Esophagus muscularis mucosa (tissue), 4 donors: Measurements from ENCODE around the gene ZRANB3. TPM values are rescaled to one million over a fixed set of nuclear protein-coding genes. Genes with fewer than 3 reads are reported as not detected.

Source experiments
- DNase-seq: peaks from one replicate; pipeline ENCODE4 v3.0.0-alpha.2; 2017; ENCODE audit errors: extremely low spot score
- H3K27ac ChIP-seq, 4 donors: fragments of 200-600 bp; sonication (generic); replicated peaks in 1 of 4; 1 replicate in 3 of 4; 2 replicates in 1 of 4; pipeline ENCODE4 v1.5.1; 2016 to 2019; ENCODE audit warnings: mild to moderate bottlenecking in 1 of 4
- H3K27me3 ChIP-seq, 4 donors: fragments of 200-600 bp; sonication (generic); one replicate each; pipeline versions ENCODE4 v1.5.1 to v1.6.0; 2016 to 2019
- H3K36me3 ChIP-seq, 4 donors: fragments of 200-600 bp; sonication (generic); one replicate each; pipeline ENCODE4 v1.5.1; 2016 to 2019
- H3K4me1 ChIP-seq, 4 donors: fragments of 200-600 bp; sonication (generic); one replicate each; pipeline ENCODE4 v1.5.1; 2016 to 2019
- H3K4me3 ChIP-seq, 4 donors: fragments of 200-600 bp; sonication (generic); 1 replicate in 2 of 4; 2 replicates in 2 of 4; pipeline ENCODE4 v1.5.1; 2016 to 2019; ENCODE audit warnings: mild to moderate bottlenecking in 4 of 4, moderate library complexity in 1 of 4
- H3K9me3 ChIP-seq, 4 donors: fragments of 200-600 bp; sonication (generic); 1 replicate in 3 of 4; 2 replicates in 1 of 4; pipeline ENCODE4 v1.5.1; 2016 to 2019
- EP300 ChIP-seq: sonication (generic); formaldehyde crosslinking; IDR thresholded peaks from one replicate; pipeline ENCODE4 v1.6.1; 2017; ENCODE audit warnings: antibody characterized with exemption
- POLR2A ChIP-seq: fragments of 450-650 bp; IDR thresholded peaks from one replicate; pipeline ENCODE4 v1.6.1; 2017; ENCODE audit warnings: antibody characterized with exemption, moderate library complexity, mild to moderate bottlenecking, low read depth
- POLR2AphosphoS5 ChIP-seq, 2 donors: sonication (generic); formaldehyde crosslinking; IDR thresholded peaks; one replicate each; pipeline ENCODE4 v1.6.1; 2017; ENCODE audit warnings: antibody characterized with exemption in 2 of 2
- WGBS: methylation state at CpG from one replicate; pipeline ENCODE4 v1.1.5; 2018; 5-methylcytosine and 5-hydroxymethylcytosine counted together
- intact Hi-C: fragments of 100-400 bp; cut with DNase I; formaldehyde crosslinking; loops from one replicate; pipeline ENCODE4 v1.15.1; 2023
- total RNA-seq, 4 donors: library from RNA; depleted of rRNA; stranded (reverse); fragments of >200 nt; gene quantifications; one replicate each; pipeline versions ENCODE4 v1.1.0 to v1.2.1, GENCODE V29; 2016
- TF ChIP-seq, protein P1 (sequence below), 3 experiments: fragments of 200-600 bp in 2 of 3; fragments of 450-650 bp in 1 of 3; sonication (generic) in 2 of 3; IDR thresholded peaks; one replicate each; pipeline ENCODE4 v1.5.1; 2017 to 2019; ENCODE audit warnings: antibody characterized with exemption in 3 of 3, mild to moderate bottlenecking in 2 of 3, moderate library complexity in 1 of 3

ZRANB3 gene
- total RNA-seq, 4 donors from 2014 or later: 1.8 to 4.6 (median 2.9) TPM

DNA sequence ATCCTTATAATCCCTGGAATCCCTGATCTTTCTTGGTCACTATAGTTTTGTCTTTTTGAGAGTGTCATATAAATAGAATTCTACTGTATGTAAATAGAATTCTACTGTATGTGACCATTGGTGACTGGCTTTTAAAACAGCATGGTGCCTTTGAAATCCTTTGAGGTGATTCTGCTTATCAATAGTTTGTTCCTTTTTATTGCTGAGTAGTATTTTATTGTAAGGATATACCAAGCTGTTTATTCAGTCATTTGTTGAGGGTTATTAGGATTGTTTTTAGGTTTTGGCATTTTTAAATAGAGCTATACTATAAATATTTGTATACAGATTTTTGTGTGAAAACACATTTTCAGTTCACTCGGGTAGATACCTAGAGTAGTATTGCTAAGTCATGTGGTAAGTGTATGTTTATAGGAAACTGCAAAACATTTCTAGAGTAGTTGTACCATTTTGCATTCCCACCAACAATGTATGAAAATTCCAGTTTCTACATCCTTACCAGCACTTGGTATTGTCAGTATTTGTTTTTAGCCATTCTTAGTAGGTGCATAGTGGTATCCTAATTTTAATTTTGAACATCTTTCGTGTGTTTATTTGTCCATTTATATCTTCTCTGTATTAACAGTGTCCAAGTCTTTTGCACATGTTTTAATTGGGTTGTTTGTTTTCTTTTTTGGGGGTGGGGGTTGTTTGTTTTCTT lies 433.3 kb downstream of the ZRANB3 start:
- Histone ChIP-seq H3K27ac (no peak overlapping the region), H3K4me3 (no peak overlapping the region), H3K27me3 (no peaks in the 10 kb centered on the region), H3K36me3 (peaks cover 0 to 35% (median 25%) of the 10 kb centered on the region in 4 donors), H3K9me3 (no peaks in the 10 kb centered on the region), H3K4me1 (peaks cover 0 to 14% (median 9%) of the 10 kb centered on the region in 4 donors)
- intact Hi-C loops: no loop called here
- no peak for DNase-seq
- TF ChIP-seq, protein P1, sequence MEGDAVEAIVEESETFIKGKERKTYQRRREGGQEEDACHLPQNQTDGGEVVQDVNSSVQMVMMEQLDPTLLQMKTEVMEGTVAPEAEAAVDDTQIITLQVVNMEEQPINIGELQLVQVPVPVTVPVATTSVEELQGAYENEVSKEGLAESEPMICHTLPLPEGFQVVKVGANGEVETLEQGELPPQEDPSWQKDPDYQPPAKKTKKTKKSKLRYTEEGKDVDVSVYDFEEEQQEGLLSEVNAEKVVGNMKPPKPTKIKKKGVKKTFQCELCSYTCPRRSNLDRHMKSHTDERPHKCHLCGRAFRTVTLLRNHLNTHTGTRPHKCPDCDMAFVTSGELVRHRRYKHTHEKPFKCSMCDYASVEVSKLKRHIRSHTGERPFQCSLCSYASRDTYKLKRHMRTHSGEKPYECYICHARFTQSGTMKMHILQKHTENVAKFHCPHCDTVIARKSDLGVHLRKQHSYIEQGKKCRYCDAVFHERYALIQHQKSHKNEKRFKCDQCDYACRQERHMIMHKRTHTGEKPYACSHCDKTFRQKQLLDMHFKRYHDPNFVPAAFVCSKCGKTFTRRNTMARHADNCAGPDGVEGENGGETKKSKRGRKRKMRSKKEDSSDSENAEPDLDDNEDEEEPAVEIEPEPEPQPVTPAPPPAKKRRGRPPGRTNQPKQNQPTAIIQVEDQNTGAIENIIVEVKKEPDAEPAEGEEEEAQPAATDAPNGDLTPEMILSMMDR (IDR thresholded peaks at IDR 0.05): no peak
- WGBS: 100% methylated on average over 2 of the region's 2 CpGs

DNA sequence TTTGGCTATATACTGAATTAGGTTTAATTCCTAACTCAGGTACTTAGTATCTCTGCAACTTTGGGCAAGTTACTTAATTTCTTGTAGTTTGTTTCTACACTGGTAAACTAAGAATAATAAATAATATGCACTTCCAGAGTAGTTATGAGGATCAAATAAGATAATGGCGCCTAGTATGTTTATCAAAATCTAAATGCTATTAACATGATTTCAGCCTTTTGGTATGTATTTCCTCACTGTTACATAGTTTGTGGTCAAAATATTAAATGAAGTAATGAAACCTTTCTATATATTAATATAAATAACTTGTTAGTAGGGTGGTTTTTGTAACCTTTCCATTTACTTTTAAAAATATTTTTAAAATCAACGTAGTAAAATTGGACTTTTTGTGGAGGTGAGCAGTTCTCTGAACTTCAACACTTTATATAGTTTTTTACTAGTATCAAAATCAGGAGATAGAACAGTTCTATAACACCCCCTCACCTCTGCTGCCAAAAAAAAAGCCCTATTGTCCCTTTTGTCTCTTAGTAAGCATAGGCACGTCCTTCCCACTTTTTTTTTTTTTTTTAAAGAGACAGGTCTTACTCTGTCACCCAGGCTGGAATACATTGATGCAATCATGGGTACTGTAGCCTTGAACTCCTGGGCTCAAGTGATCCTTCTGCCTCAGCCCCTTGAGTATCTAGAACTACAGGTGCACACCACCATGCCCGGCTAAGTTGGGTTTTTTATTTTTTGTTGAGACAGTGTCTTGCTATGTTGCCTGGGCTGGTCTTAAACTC lies 434.2 kb downstream of the ZRANB3 start:
- Histone ChIP-seq H3K27ac (no peak overlapping the region), H3K9me3 (no peaks in the 10 kb centered on the region), H3K4me3 (no peak overlapping the region), H3K4me1 (peaks cover 0 to 14% (median 9%) of the 10 kb centered on the region in 4 donors), H3K27me3 (no peaks in the 10 kb centered on the region), H3K36me3 (peaks cover 0 to 42% (median 30%) of the 10 kb centered on the region in 4 donors)
- intact Hi-C loops: no loop called here
- no peak for DNase-seq
- WGBS: 90% methylated on average over 4 of the region's 4 CpGs
- no peak for TF ChIP-seq POLR2A
- no peak for TF ChIP-seq POLR2AphosphoS5 (IDR thresholded peaks at IDR 0.05)
- TF ChIP-seq, protein P1 (IDR thresholded peaks at IDR 0.05): no peak
- TF ChIP-seq EP300: no peak

- intact Hi-C loops: no loop called here
- H3K27ac ChIP-seq: no peak overlapping the region
- DNase-seq: no peak
- 96% methylated on average over 3 of the region's 3 CpGs for WGBS
- TF ChIP-seq EP300: no peak
- no peak for TF ChIP-seq POLR2A
- TF ChIP-seq, protein P1 (IDR thresholded peaks at IDR 0.05): no peak
- no peak for TF ChIP-seq POLR2AphosphoS5 (IDR thresholded peaks at IDR 0.05)
- no peaks in the 10 kb centered on the region for H3K27me3 ChIP-seq
- H3K4me3 ChIP-seq: no peak overlapping the region
- H3K9me3 ChIP-seq: no peaks in the 10 kb centered on the region
- peaks cover 0 to 42% (median 30%) of the 10 kb centered on the region in 4 donors for H3K36me3 ChIP-seq
- H3K4me1 ChIP-seq: peaks cover 0 to 11% (median 9%) of the 10 kb centered on the region in 4 donors
These were observed 435.4 kb downstream of the ZRANB3 start for GRCh38 chr2:135095591-135095990.

DNA sequence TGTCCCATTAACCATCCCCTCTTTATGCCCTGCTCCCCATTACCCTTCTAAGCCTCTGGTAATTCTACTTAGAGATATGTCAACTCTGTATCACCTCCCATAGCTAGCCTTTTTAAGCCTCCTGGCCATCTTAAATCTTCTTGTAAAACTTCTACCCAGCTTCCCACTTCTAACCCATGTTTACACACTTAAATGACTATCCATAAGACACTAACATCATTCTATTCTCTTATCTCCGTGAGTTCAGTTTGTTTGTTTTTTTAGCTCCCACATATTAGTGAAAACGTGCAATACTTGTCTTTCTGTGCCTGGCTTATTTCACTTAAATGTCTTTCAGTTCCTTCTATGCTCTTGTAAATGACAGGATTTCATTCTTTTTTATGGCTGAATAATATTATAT lies 436.5 kb downstream of the ZRANB3 start:
- intact Hi-C loops: no loop called here
- 75% methylated on average over 2 of the region's 2 CpGs for WGBS
- DNase-seq: no peak
- TF ChIP-seq EP300 (no peak), POLR2AphosphoS5 (IDR thresholded peaks at IDR 0.05) (no peak), POLR2A (no peak)
- TF ChIP-seq, protein P1 (IDR thresholded peaks at IDR 0.05): no peak
- peaks cover 0 to 1% (median under 1%) of the 10 kb centered on the region in 4 donors for H3K4me1 ChIP-seq
- H3K36me3 ChIP-seq: peaks cover 0 to 42% (median 30%) of the 10 kb centered on the region in 4 donors
- no peak overlapping the region for H3K27ac ChIP-seq
- H3K4me3 ChIP-seq: no peak overlapping the region
- no peaks in the 10 kb centered on the region for H3K27me3 ChIP-seq
- no peaks in the 10 kb centered on the region for H3K9me3 ChIP-seq
